Peyer's patch (tissue), 4 donors: ENCODE data around the gene MAML3. TPM values are rescaled to one million over a fixed set of nuclear protein-coding genes. Genes with fewer than 3 reads are reported as not detected.

Source experiments
- DNase-seq, 3 donors: peaks; one replicate each; pipeline ENCODE4 v3.0.0-alpha.2; 2017 to 2019
- H3K27ac ChIP-seq, 4 donors: fragments of 200-600 bp; sonication (generic); one replicate each; pipeline ENCODE4 v1.5.1; 2016 to 2019
- H3K27me3 ChIP-seq, 2 donors: fragments of 200-600 bp; sonication (generic); one replicate each; pipeline ENCODE4 v1.5.1; 2019
- H3K36me3 ChIP-seq, 3 donors: fragments of 200-600 bp; sonication (generic); one replicate each; pipeline ENCODE4 v1.5.1; 2016 to 2019
- H3K4me1 ChIP-seq, 4 donors: fragments of 200-600 bp; sonication (generic); one replicate each; pipeline ENCODE4 v1.5.1; 2016 to 2019
- H3K4me3 ChIP-seq, 4 donors: fragments of 200-600 bp; sonication (generic); 1 replicate in 3 of 4; 2 replicates in 1 of 4; pipeline ENCODE4 v1.5.1; 2016 to 2019; ENCODE audit warnings: mild to moderate bottlenecking in 1 of 4
- H3K9me3 ChIP-seq, 4 donors: fragments of 200-600 bp; sonication (generic); one replicate each; pipeline ENCODE4 v1.5.1; 2016 to 2019; ENCODE audit warnings: mild to moderate bottlenecking in 1 of 4
- POLR2A ChIP-seq, 2 donors: fragments of 450-650 bp; IDR thresholded peaks; one replicate each; pipeline ENCODE4 v1.5.1; 2017; ENCODE audit warnings: antibody characterized with exemption in 2 of 2, mild to moderate bottlenecking in 2 of 2, moderate library complexity in 2 of 2
- total RNA-seq, 4 donors: library from RNA; depleted of rRNA; stranded (reverse); fragments of >200 nt; gene quantifications; one replicate each; pipeline ENCODE4 v1.1.0, GENCODE V29; 2016
- TF ChIP-seq, protein P1 (sequence below), 6 experiments: fragments of 450-650 bp in 4 of 6; fragments of 200-600 bp in 2 of 6; sonication (generic) in 1 of 6; IDR thresholded peaks; one replicate each; pipeline ENCODE4 v1.5.1; 2017 to 2019; ENCODE audit warnings: antibody characterized with exemption in 6 of 6, mild to moderate bottlenecking in 3 of 6, moderate library complexity in 1 of 6

The MAML3 gene
- total RNA-seq, 4 donors from 2014 or later, result 6.5 to 44.6 (median 22.1) TPM

DNA sequence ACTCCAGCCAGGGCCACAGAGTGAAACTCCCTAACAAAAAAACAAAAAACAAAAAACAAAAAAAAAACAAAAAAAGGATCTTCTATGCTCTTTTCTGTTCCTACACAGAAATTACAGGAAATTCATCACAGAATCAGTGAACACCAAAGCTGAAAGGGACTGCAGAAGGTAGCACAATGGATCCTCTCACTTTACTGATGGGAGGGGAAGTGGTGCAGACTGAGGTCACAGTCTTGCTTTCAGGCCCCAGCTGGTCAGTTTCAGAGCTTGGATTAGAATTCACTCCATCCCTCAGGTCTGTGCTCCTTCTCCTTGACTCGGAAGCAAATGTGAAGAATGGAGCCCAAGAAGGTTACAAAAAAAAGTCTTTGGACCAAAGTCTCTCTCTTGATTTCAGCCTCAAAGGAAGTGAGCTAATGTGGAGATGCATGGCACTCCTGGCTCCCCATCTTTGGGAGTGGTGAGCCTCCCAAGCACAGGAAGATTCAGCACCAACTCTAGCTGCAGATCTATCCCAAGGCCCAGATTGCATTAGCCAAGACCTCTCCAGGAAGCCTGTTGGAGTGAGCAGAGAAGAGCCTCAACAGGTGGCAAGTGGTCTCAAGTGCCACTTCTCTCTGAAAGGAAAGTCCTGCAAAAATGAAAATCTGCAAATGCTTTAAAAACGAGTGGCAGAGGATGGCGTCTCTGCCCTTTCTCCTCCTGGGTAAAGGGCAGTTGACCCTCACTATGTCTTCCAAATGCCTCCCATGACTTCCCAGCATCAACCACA is 176.0 kb downstream of the MAML3 start:
- Histone ChIP-seq H3K27ac (no peak overlapping the region), H3K4me1 (peaks cover 0 to 13% (median 6%) of the 10 kb centered on the region in 4 donors), H3K36me3 (no peaks in the 10 kb centered on the region), H3K4me3 (no peak overlapping the region), H3K27me3 (no peaks in the 10 kb centered on the region), H3K9me3 (no peaks in the 10 kb centered on the region)
- no peak for DNase-seq
- TF ChIP-seq, protein P1, sequence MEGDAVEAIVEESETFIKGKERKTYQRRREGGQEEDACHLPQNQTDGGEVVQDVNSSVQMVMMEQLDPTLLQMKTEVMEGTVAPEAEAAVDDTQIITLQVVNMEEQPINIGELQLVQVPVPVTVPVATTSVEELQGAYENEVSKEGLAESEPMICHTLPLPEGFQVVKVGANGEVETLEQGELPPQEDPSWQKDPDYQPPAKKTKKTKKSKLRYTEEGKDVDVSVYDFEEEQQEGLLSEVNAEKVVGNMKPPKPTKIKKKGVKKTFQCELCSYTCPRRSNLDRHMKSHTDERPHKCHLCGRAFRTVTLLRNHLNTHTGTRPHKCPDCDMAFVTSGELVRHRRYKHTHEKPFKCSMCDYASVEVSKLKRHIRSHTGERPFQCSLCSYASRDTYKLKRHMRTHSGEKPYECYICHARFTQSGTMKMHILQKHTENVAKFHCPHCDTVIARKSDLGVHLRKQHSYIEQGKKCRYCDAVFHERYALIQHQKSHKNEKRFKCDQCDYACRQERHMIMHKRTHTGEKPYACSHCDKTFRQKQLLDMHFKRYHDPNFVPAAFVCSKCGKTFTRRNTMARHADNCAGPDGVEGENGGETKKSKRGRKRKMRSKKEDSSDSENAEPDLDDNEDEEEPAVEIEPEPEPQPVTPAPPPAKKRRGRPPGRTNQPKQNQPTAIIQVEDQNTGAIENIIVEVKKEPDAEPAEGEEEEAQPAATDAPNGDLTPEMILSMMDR (IDR thresholded peaks at IDR 0.05), result no peak
- TF ChIP-seq POLR2A (IDR thresholded peaks at IDR 0.05), result no peak

DNA sequence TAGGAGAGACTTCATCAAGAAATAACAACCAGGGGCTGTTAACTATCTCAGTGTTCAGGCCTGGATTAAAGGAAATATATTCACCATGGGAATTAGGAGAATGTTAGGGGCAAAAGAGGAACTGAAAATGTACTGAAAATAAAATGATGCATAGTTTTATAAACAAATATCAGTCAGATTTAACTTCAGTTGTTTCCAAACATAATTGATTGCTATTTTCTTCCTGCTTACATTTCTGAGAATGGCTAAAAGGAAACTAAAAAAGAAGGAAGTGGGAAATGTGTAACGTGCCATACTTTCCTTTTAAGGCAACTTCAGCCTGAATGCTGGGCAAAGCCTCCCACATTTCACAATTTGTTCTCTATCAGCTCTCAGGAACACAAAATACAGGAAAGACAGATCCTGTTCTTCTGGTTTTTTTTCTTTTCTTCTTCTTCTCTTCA is 178.1 kb downstream of the MAML3 start:
- Histone ChIP-seq H3K4me3 (no peak overlapping the region), H3K27me3 (no peaks in the 10 kb centered on the region), H3K4me1 (peaks cover 0 to 13% (median 6%) of the 10 kb centered on the region in 4 donors), H3K36me3 (no peaks in the 10 kb centered on the region), H3K27ac (peak overlapping the region; percentile 13 to 62 (median 27)), H3K9me3 (no peaks in the 10 kb centered on the region)
- no peak for DNase-seq
- TF ChIP-seq POLR2A (IDR thresholded peaks at IDR 0.05), result no peak
- TF ChIP-seq, protein P1 (IDR thresholded peaks at IDR 0.05), result no peak

DNA sequence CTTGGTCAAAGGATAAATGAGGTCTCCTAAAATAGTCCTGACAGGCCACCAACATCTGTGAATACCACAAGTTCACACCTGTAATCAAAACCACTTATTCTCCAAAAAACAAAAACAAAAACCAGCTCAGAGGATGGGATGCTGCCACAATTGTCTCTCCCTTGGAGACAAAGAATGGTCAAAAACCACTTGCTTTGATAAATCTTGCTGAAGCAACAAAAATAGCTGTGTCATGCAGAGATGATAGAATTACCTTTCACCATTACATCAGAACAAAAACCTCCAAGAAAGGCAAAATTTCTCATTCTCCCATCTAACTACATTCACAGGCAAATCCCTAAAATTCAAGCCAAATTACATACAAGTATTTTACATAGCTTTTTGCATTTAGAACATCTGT is 180.4 kb downstream of the MAML3 start:
- Histone ChIP-seq H3K4me1 (peaks cover 0 to 8% (median 6%) of the 10 kb centered on the region in 4 donors), H3K4me3 (no peak overlapping the region), H3K27ac (no peak overlapping the region), H3K36me3 (no peaks in the 10 kb centered on the region), H3K27me3 (no peaks in the 10 kb centered on the region), H3K9me3 (no peaks in the 10 kb centered on the region)
- DNase-seq, result no peak
- TF ChIP-seq POLR2A (IDR thresholded peaks at IDR 0.05), result no peak
- TF ChIP-seq, protein P1 (IDR thresholded peaks at IDR 0.05), result no peak

DNA sequence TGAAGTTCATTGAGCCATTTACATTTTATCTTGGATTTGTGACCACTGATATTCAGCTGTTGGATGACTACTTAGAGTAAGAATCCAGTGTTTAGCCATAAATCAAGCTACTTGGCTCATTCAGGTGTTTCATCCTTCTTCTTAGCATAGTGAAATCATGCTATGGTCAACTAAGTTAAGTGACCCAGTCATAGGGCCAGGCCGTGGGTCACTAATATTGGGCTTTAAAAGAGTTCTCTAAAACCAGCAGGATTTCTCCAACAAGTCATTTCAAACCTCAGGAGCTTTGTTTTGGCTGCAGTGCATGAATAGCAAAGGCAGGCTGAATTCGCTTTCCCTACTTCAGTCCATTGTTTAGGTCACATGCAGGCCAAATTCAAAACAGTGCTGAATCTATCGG is 181.0 kb downstream of the MAML3 start:
- TF ChIP-seq, protein P1 (IDR thresholded peaks at IDR 0.05), result no peak
- Histone ChIP-seq H3K4me3 (no peak overlapping the region), H3K4me1 (peaks cover 0 to 8% (median 4%) of the 10 kb centered on the region in 4 donors), H3K36me3 (no peaks in the 10 kb centered on the region), H3K27ac (no peak overlapping the region), H3K9me3 (no peaks in the 10 kb centered on the region), H3K27me3 (no peaks in the 10 kb centered on the region)
- DNase-seq, result no peak

DNA sequence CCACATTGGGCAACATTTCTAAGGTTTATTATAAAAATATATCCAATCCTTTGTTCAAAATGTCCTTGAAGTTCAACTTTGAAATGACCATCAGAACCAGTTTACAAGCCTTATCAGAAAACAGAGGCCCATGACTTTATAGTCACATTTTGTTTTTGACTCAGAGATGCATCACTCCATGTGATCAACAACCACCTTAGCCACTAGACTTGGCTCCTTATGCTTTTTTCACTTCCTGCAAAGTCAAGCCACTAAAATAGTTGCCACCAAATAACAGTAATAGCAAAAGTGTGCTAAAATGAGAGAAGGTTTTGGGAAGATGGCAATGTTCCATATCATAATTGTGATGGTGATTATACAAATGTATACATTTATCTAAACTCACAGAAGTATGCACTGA is 181.7 kb downstream of the MAML3 start:
- no peak for DNase-seq
- no peak for TF ChIP-seq POLR2A (IDR thresholded peaks at IDR 0.05)
- TF ChIP-seq, protein P1 (IDR thresholded peaks at IDR 0.05), result no peak
- Histone ChIP-seq H3K9me3 (no peaks in the 10 kb centered on the region), H3K36me3 (no peaks in the 10 kb centered on the region), H3K4me1 (peaks cover 0 to 8% (median 4%) of the 10 kb centered on the region in 4 donors), H3K27me3 (no peaks in the 10 kb centered on the region), H3K4me3 (no peak overlapping the region), H3K27ac (no peak overlapping the region)
